ENCODE data around the gene RNF223. TPM values are rescaled to one million over a fixed set of nuclear protein-coding genes. Genes with fewer than 3 reads are reported as not detected.

The RNF223 gene
- total RNA-seq, 5 donors from 2014 or later (not counting 1 experiment from before 2014, with no cell fraction given) = not detected

DNA sequence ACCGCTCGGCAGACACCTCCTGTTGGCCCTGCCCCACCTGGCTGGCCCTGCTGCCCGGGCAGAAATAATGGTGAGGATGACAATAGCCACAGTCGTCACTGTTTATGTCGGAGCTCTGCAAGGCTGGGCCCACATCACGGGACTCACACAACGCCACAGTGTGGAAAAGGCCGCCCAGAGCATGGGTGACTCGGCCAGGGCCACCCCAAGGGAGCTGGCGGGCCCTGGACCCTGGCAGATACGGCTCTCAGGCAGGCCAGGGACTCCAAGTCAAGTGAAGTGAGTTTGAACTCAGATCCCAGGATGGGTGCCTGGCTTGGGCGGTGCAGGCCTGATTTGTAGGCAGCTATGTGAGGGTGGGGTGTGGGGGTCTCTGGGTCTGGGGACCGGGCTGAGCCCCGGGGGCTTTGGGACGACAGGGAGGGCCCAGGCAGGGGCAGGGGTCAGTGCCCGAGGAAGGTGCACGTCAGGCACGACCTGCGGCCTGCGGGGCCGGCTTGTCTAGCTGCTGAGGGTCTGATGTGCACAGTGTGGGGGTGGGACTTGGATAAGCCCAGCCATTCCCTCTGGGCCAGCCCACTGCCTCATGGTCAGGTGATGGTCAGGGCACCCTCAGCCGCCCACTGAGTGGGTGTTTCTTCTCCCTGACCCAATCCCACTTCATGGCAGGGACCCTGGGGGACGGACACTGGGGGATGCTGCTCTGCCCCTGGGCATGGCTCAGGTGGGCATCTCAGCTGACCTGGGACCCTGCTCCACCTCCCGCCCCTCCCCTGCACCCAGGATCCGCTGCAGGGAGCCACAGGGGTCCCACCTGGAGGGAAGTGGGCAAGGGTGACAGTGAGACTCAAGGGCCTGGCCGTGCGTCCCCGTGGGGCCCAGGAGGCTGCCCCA, 1.0 kb downstream of the RNF223 start:
- no peak overlapping the region for H3K4me3 Mint-ChIP-seq
- DNase-seq (no peak), ATAC-seq (replicated peaks in 1 of 4) (no peak)
- POLR2A ChIA-PET = no interaction called here
- Histone ChIP-seq H3K9me3 (no peaks in the 10 kb centered on the region), H3K36me3 (ENCODE audit: control insufficient read depth in 2 of 2, extremely low read depth in 1 of 2, insufficient read depth in 1 of 2, low read length in 1 of 2) (no peaks in the 10 kb centered on the region), H3K4me1 (ENCODE audit: control insufficient read depth in 1 of 2, extremely low read depth in 1 of 2, insufficient read depth in 2 of 2, low read length in 2 of 2) (peaks cover 0 to 12% of the 10 kb centered on the region in 2 experiments), H3K27ac (ENCODE audit: low read length) (no peak overlapping the region), H3K27me3 (replicated peaks in 1 of 2; ENCODE audit: control insufficient read depth in 2 of 2, extremely low read depth in 1 of 2, insufficient read depth in 2 of 2, low read length in 1 of 2) (peaks cover 0 to 52% of the 10 kb centered on the region in 2 experiments), H3K4me3 (ENCODE audit: control insufficient read depth in 1 of 2, extremely low read depth in 1 of 2, low read length in 1 of 2) (no peak overlapping the region)
- WGBS (ENCODE audit: insufficient coverage) = 80% methylated on average over 22 of the region's 28 CpGs
- peaks cover 5 to 13% of the 10 kb centered on the region in 2 donors for H3K27me3 Mint-ChIP-seq
- no peaks in the 10 kb centered on the region for H3K9me3 Mint-ChIP-seq
- H3K4me1 Mint-ChIP-seq = peaks cover 0 to 8% (median 3%) of the 10 kb centered on the region in 3 donors
- H3K27ac Mint-ChIP-seq = no peak overlapping the region
- CTCF ChIA-PET = no interaction called here
- no peaks in the 10 kb centered on the region for H3K36me3 Mint-ChIP-seq

DNA sequence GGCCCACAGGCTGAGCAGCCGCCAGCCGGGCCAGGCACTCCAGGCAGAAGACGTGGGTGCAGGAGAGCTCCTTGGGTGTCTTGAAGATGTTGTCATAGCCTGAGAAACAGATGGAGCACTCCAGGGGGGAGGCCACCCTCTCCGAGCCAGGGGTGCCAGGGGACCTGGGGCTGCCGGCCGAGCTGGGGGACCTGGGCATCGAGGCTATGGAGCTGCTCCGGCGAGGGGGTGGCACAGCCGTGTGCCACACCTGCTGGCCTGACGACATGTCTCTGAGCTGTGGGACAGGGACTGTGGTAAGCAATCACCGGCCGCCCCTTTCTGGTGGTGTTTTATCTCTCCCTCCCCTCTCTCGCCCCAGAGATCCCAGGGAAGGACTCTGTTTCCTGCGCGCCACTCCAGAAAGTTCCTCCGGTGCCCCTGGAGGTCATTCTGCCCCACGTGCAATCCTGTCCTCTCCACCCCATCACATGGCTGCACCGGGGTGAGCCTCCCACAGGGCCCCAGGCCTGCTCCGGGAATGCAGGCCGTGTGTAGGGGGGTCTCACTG, 1.7 kb downstream of the RNF223 start:
- Histone ChIP-seq H3K27me3 (replicated peaks in 1 of 2; ENCODE audit: control insufficient read depth in 2 of 2, extremely low read depth in 1 of 2, insufficient read depth in 2 of 2, low read length in 1 of 2) (peaks cover 0 to 55% of the 10 kb centered on the region in 2 experiments), H3K36me3 (ENCODE audit: control insufficient read depth in 2 of 2, extremely low read depth in 1 of 2, insufficient read depth in 1 of 2, low read length in 1 of 2) (no peaks in the 10 kb centered on the region), H3K27ac (ENCODE audit: low read length) (no peak overlapping the region), H3K9me3 (no peaks in the 10 kb centered on the region), H3K4me1 (ENCODE audit: control insufficient read depth in 1 of 2, extremely low read depth in 1 of 2, insufficient read depth in 2 of 2, low read length in 2 of 2) (peaks cover 2 to 18% of the 10 kb centered on the region in 2 experiments), H3K4me3 (ENCODE audit: control insufficient read depth in 1 of 2, extremely low read depth in 1 of 2, low read length in 1 of 2) (no peak overlapping the region)
- WGBS (ENCODE audit: insufficient coverage) = 72% methylated on average over 12 of the region's 21 CpGs
- Mint-ChIP-seq H3K27me3 (peaks cover 5 to 13% of the 10 kb centered on the region in 2 donors), H3K4me1 (peaks cover 0 to 9% (median 5%) of the 10 kb centered on the region in 3 donors), H3K27ac (no peak overlapping the region), H3K9me3 (no peaks in the 10 kb centered on the region), H3K36me3 (no peaks in the 10 kb centered on the region), H3K4me3 (no peak overlapping the region)
- DNase-seq (no peak), ATAC-seq (replicated peaks in 1 of 4) (no peak)
- POLR2A ChIA-PET = no interaction called here
- CTCF ChIA-PET = no interaction called here

DNA sequence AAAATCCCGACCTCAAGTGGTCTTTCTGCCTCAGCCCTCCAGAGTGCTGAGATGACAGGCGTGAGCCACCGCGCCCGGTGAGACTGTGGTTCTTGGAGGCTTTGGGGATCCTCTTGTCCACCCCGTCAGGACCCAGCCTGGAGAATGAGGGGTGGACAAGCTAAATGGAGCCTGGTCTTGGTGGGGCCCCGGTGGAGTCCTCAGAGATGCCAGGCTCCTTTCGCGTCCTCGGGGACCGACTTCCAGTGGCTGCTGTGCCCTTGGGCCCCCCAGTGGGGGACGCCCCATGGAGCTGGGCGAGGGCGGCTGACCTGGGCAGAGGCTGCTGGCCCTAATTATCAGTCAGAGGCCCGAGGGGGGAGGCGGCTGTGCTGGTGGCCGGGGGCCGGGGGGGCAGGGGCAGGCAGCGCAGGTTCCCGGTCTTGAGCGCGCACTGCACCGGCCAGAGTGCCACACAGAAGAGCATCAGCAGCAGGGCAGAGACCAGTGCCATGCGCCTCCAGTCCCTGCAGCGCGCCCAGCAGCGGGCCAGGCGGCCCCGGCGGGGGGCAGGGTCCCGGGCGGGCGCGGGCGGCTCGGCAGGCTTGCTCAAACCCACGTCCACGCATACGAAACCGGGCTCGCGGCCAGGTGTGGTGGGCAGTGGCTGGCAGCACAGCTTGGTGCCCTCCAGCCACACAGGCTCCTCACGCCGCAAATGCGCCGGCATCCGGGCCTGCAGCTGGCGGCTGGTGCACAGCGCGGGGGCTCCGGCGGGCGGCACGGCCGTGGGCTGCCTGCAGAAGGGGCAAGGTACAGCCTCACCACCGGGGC, 2.4 kb downstream of the RNF223 start:
- Histone ChIP-seq H3K27ac (ENCODE audit: low read length) (no peak overlapping the region), H3K4me1 (ENCODE audit: control insufficient read depth in 1 of 2, extremely low read depth in 1 of 2, insufficient read depth in 2 of 2, low read length in 2 of 2) (peaks cover 2 to 18% of the 10 kb centered on the region in 2 experiments), H3K36me3 (ENCODE audit: control insufficient read depth in 2 of 2, extremely low read depth in 1 of 2, insufficient read depth in 1 of 2, low read length in 1 of 2) (no peaks in the 10 kb centered on the region), H3K27me3 (replicated peaks in 1 of 2; ENCODE audit: control insufficient read depth in 2 of 2, extremely low read depth in 1 of 2, insufficient read depth in 2 of 2, low read length in 1 of 2) (peaks cover 0 to 55% of the 10 kb centered on the region in 2 experiments), H3K9me3 (no peaks in the 10 kb centered on the region), H3K4me3 (ENCODE audit: control insufficient read depth in 1 of 2, extremely low read depth in 1 of 2, low read length in 1 of 2) (no peak overlapping the region)
- H3K4me1 Mint-ChIP-seq = peaks cover 0 to 9% (median 5%) of the 10 kb centered on the region in 3 donors
- H3K27ac Mint-ChIP-seq = no peak overlapping the region
- no peaks in the 10 kb centered on the region for H3K9me3 Mint-ChIP-seq
- peaks cover 5 to 13% of the 10 kb centered on the region in 2 donors for H3K27me3 Mint-ChIP-seq
- H3K4me3 Mint-ChIP-seq = peak overlapping the region in 1 of 3 donors; percentile 17
- CTCF ChIA-PET = no interaction called here
- no peaks in the 10 kb centered on the region for H3K36me3 Mint-ChIP-seq
- 80% methylated on average over 52 of the region's 56 CpGs for WGBS (ENCODE audit: insufficient coverage)
- DNase-seq = no peak
- ATAC-seq (replicated peaks in 1 of 4) = no peak
- POLR2A ChIA-PET = no interaction called here

DNA sequence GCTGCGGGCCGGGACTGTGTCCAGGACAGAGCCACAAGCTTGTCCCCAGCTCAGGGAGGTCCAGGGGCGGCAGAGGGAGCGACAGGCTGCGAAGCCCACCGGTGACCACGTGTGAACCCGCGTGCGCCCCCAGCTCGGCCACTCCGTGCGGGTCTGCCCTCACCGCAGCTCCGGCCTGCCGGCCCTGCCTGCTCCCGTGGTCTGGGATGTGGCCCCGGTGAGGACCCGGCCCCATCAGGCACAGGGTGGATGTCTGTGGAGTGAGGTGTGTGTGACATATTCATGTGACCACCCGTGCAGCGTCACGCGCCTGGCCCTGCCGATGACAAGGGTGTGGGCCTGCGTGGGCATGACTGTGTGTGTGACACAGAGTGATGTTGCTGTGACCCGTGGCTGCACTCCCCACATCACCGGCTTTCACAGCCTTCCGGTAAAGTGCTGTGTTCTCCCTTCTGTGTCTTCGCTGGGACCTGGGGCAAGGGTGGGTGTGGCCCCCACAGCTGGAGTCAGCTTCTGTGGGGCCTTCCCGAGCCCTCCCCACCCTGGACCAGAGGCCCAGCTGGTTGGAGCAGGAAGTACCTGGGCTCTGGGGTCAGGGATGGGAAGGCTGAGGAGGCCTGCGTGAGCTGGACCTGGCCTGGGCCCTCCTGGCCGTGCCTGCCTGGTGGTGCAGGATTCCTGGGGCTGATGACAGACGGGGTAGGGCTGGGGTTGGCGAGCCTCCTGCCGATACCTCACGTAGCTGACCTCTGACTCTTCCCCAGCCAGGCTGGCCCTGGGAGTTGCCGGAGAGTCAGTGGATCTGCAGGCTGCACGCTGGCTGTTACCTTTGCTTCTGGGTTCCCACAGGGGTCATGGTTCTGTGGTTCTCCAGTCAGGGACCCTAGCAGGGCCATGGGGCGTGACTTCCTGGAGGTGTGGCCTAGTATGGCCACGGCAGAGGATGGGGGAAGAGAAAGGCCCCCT, 4.1 kb downstream of the RNF223 start:
- H3K27ac Mint-ChIP-seq = no peak overlapping the region
- Histone ChIP-seq H3K36me3 (ENCODE audit: control insufficient read depth in 2 of 2, extremely low read depth in 1 of 2, insufficient read depth in 1 of 2, low read length in 1 of 2) (no peaks in the 10 kb centered on the region), H3K27ac (ENCODE audit: low read length) (no peak overlapping the region), H3K9me3 (no peaks in the 10 kb centered on the region), H3K4me1 (ENCODE audit: control insufficient read depth in 1 of 2, extremely low read depth in 1 of 2, insufficient read depth in 2 of 2, low read length in 2 of 2) (peaks cover 2 to 18% of the 10 kb centered on the region in 2 experiments), H3K4me3 (ENCODE audit: control insufficient read depth in 1 of 2, extremely low read depth in 1 of 2, low read length in 1 of 2) (no peak overlapping the region), H3K27me3 (replicated peaks in 1 of 2; ENCODE audit: control insufficient read depth in 2 of 2, extremely low read depth in 1 of 2, insufficient read depth in 2 of 2, low read length in 1 of 2) (peaks cover 0 to 50% of the 10 kb centered on the region in 2 experiments)
- CTCF ChIA-PET = no interaction called here
- H3K4me3 Mint-ChIP-seq = peak overlapping the region in 2 of 3 donors; percentile 34 to 55
- H3K9me3 Mint-ChIP-seq = no peaks in the 10 kb centered on the region
- H3K4me1 Mint-ChIP-seq = peaks cover 0 to 15% (median 11%) of the 10 kb centered on the region in 3 donors
- H3K27me3 Mint-ChIP-seq = peaks cover 5 to 13% of the 10 kb centered on the region in 2 donors
- DNase-seq (peak in 1 of 35 experiments; percentile 33), ATAC-seq (replicated peaks in 1 of 4) (no peak)
- POLR2A ChIA-PET = no interaction called here
- 72% methylated on average over 38 of the region's 40 CpGs for WGBS (ENCODE audit: insufficient coverage)
- no peaks in the 10 kb centered on the region for H3K36me3 Mint-ChIP-seq

DNA sequence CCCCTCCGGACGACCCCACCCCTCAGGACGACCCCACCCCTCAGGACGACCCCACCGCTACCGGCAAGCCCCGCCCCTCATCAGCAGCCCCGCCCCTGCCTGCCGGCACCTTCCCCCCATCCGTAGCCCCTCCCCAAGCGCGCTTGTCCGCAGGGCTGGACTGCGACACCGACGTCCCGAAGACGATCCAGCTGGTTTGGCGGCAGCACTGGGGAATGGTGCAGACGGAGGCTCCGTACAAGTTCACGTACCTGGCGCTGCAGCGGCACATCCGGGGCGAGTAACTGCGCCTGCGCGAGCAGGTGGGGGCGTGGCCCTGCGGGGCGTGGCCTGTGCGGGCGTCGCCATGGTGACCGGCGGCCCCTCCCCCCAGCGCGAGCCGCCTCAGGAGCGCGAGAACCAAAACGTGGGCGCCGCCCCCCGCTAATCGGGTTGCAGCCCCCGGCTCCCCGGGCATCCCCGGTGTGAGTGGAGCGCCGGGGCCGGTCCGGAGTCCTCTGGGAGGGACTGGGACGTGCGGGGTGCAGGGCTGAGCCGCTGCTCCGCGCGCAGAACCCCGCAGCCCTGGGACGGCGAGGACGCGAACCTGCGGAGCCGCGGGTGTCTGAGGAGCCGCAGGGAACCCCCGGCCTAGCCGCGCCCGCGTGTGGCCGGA, 4.9 kb downstream of the RNF223 start:
- H3K36me3 Mint-ChIP-seq = no peaks in the 10 kb centered on the region
- ChIA-PET CTCF (no interaction called here), POLR2A (no interaction called here)
- Histone ChIP-seq H3K27ac (ENCODE audit: low read length) (no peak overlapping the region), H3K27me3 (replicated peaks in 1 of 2; ENCODE audit: control insufficient read depth in 2 of 2, extremely low read depth in 1 of 2, insufficient read depth in 2 of 2, low read length in 1 of 2) (peaks cover 0 to 46% of the 10 kb centered on the region in 2 experiments), H3K4me1 (ENCODE audit: control insufficient read depth in 1 of 2, extremely low read depth in 1 of 2, insufficient read depth in 2 of 2, low read length in 2 of 2) (peaks cover 2 to 22% of the 10 kb centered on the region in 2 experiments), H3K4me3 (ENCODE audit: control insufficient read depth in 1 of 2, extremely low read depth in 1 of 2, low read length in 1 of 2) (peak overlapping the region; percentile 7 to 62), H3K36me3 (ENCODE audit: control insufficient read depth in 2 of 2, extremely low read depth in 1 of 2, insufficient read depth in 1 of 2, low read length in 1 of 2) (no peaks in the 10 kb centered on the region), H3K9me3 (no peaks in the 10 kb centered on the region)
- H3K4me1 Mint-ChIP-seq = peaks cover 0 to 13% (median 13%) of the 10 kb centered on the region in 3 donors
- peak; percentile 66 to 76 (median 71) for ATAC-seq (replicated peaks in 1 of 4)
- H3K4me3 Mint-ChIP-seq = peak overlapping the region; percentile 68 to 80 (median 74)
- peaks cover 0 to 8% of the 10 kb centered on the region in 2 donors for H3K27me3 Mint-ChIP-seq
- peak overlapping the region in 1 of 2 donors; percentile 61 for H3K27ac Mint-ChIP-seq
- H3K9me3 Mint-ChIP-seq = no peaks in the 10 kb centered on the region
- peak; percentile 76 to 95 (median 88) for DNase-seq
- 7% methylated on average over 63 of the region's 75 CpGs for WGBS (ENCODE audit: insufficient coverage)

All from T-cell (primary cell).